Psoas muscle (tissue), 8 donors: ENCODE measurements around the gene DPY19L3. TPM values are rescaled to one million over a fixed set of nuclear protein-coding genes. Genes with fewer than 3 reads are reported as not detected.

Source experiments
- ATAC-seq, 4 donors: fragments of 200-7000 bp; cut with Tn5 transposase; one replicate each; pipeline ENCODE4 v1.9.1; 2020; ENCODE audit warnings: moderate library complexity in 3 of 4, mild to moderate bottlenecking in 2 of 4
- DNase-seq, 2 donors: peaks; one replicate each; pipeline ENCODE4 v3.0.0-alpha.2; 2020
- H3K27ac ChIP-seq: fragments of 200-600 bp; one replicate; pipeline ENCODE4 v1.8.0; 2022
- H3K27me3 ChIP-seq, 3 donors: fragments of 200-600 bp in 1 of 3; one replicate each; pipeline versions ENCODE4 v1.6.1 to v1.8.0; 2013 to 2022; ENCODE audit warnings: low read length in 2 of 3, mild to moderate bottlenecking in 2 of 3, moderate library complexity in 1 of 3; ENCODE audit not compliant: insufficient read depth in 3 of 3
- H3K36me3 ChIP-seq, 2 donors: fragments of 200-600 bp in 1 of 2; one replicate each; pipeline versions ENCODE4 v1.6.1 to v1.8.0; 2013 to 2022; ENCODE audit warnings: low read depth in 1 of 2, mild to moderate bottlenecking in 1 of 2, moderate library complexity in 1 of 2; ENCODE audit not compliant: insufficient read depth in 1 of 2
- H3K4me1 ChIP-seq: fragments of 200-600 bp; one replicate; pipeline ENCODE4 v1.8.0; 2022
- H3K4me3 ChIP-seq: fragments of 200-600 bp; one replicate; pipeline ENCODE4 v1.8.0; 2022; ENCODE audit warnings: mild to moderate bottlenecking
- H3K9me3 ChIP-seq: fragments of 200-600 bp; one replicate; pipeline ENCODE4 v1.8.0; 2022
- CTCF ChIP-seq: fragments of 200-600 bp; IDR thresholded peaks from one replicate; pipeline ENCODE4 v1.8.0; 2022; ENCODE audit warnings: antibody characterized with exemption
- WGBS, 3 donors: extraction: QIAGEN DNeasy Blood & Tissue Kit; methylation state at CpG; one replicate each; pipeline versions ENCODE4 v1.1.6 to v1.1.7; 2013; 5-methylcytosine and 5-hydroxymethylcytosine counted together
- intact Hi-C, 2 donors: fragments of 100-400 bp; cut with DNase I; formaldehyde crosslinking; loops; one replicate each; pipeline versions ENCODE4 v1.11.0 to v1.14.2; 2022
- polyA plus RNA-seq, 3 donors: library from polyadenylated mRNA; stranded (reverse); fragments of 200-250 nt; gene quantifications; one replicate each; pipeline ENCODE4 v1.2.3, GENCODE V29; 2013
- total RNA-seq, 4 donors: library from RNA; stranded (reverse); fragmentation: NEBNext Ultra II Directional in 2 of 4; extraction: Animal tissue kit (Norgen Biotek cat#: 25700) in 2 of 4; gene quantifications; one replicate each; pipeline versions ENCODE4 v1.2.1 to v1.2.4, GENCODE V29; 2021 to 2023
- donor health status: healthy with polysubstance abuse.
- donor health status: DM: no; HTN: no; CAD: no; lungs with moderate emphysema.
- donor health status: Bipolar disorder and iron deficiency.
- donor health status: healthy.
- donor health status: DM: yes; HTN: yes; CAD: no.
- donor health status: DM: no; HTN: no; CAD: no.
- donor health status: DM: no; HTN: no; CAD: no.
- donor health status: DM: yes; HTN: yes; CAD: no.

DPY19L3 gene
- total and polyA plus RNA-seq, 7 donors = 1.6 to 4.8 (median 3.7) TPM

GRCh38 chr19:32453736-32454135 is 48.2 kb downstream of the DPY19L3 start:
- 91 to 95% (median 92%) methylated on average over 2 of the region's 2 CpGs for WGBS, 3 donors
- DNase-seq = no peak
- no peaks in the 10 kb centered on the region for H3K9me3 ChIP-seq
- no peak overlapping the region for H3K27ac ChIP-seq
- no peaks in the 10 kb centered on the region for H3K27me3 ChIP-seq
- ATAC-seq = no peak
- no peak overlapping the region for H3K4me3 ChIP-seq
- peaks cover 6 to 24% of the 10 kb centered on the region in 2 donors for H3K36me3 ChIP-seq
- intact Hi-C loops = no loop called here
- H3K4me1 ChIP-seq = no peaks in the 10 kb centered on the region
- TF ChIP-seq CTCF = no peak

- no peak for TF ChIP-seq CTCF
- DNase-seq (no peak), ATAC-seq (no peak)
- no peaks in the 10 kb centered on the region for H3K4me1 ChIP-seq
- 94 to 98% (median 97%) methylated on average over 4 of the region's 4 CpGs for WGBS, 3 donors
- H3K27me3 ChIP-seq = no peaks in the 10 kb centered on the region
- peaks cover 6 to 33% of the 10 kb centered on the region in 2 donors for H3K36me3 ChIP-seq
- H3K27ac ChIP-seq = no peak overlapping the region
- H3K4me3 ChIP-seq = no peak overlapping the region
- H3K9me3 ChIP-seq = no peaks in the 10 kb centered on the region
- intact Hi-C loops = no loop called here
Measured at GRCh38 chr19:32456406-32456805, 50.8 kb downstream of the DPY19L3 start.

GRCh38 chr19:32457571-32458158 is 52.1 kb downstream of the DPY19L3 start:
- Histone ChIP-seq H3K4me3 (no peak overlapping the region), H3K36me3 (peaks cover 6 to 33% of the 10 kb centered on the region in 2 donors), H3K4me1 (no peaks in the 10 kb centered on the region), H3K27ac (no peak overlapping the region), H3K27me3 (no peaks in the 10 kb centered on the region), H3K9me3 (no peaks in the 10 kb centered on the region)
- intact Hi-C loops = no loop called here
- ATAC-seq (no peak), DNase-seq (no peak)
- TF ChIP-seq CTCF = no peak
- WGBS, 3 donors = 82 to 85% (median 84%) methylated on average over 5 of the region's 5 CpGs

GRCh38 chr19:32458500-32459123 is 53.0 kb downstream of the DPY19L3 start:
- Histone ChIP-seq H3K4me3 (no peak overlapping the region), H3K4me1 (no peaks in the 10 kb centered on the region), H3K27ac (no peak overlapping the region), H3K36me3 (peaks cover 2 to 33% of the 10 kb centered on the region in 2 donors), H3K9me3 (no peaks in the 10 kb centered on the region), H3K27me3 (no peaks in the 10 kb centered on the region)
- no peak for DNase-seq
- intact Hi-C loops = no loop called here
- no peak for ATAC-seq
- 74 to 80% (median 79%) methylated on average over 4 of the region's 4 CpGs for WGBS, 3 donors
- no peak for TF ChIP-seq CTCF
